ENCODE results near the gene KBTBD6.
"Not testable (repeated sequence)": the region's sequence is repeated elsewhere in the genome, so short reads cannot be mapped to it uniquely, and the experiment has no call there.

DNA sequence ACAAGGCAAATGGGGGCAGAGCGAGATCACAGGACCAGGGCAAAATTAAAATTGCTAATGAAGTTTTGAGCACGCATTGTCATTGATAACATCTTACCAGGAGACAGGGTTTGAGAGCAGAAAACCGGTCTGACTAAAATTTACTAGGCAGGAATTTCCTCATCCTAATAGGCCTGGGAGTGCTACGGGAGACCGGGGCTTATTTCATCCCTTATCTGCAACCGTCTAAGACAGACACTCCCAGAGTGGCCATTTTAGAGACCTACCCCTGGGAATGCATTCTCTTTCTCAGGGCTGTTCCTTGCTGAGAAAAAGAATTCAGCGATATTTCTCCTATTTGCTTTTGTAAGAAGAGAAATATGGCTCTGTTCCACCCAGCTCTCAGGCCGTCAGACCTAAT, 43.0 kb upstream of the KBTBD6 start:
- TF ChIP-seq, protein P1, sequence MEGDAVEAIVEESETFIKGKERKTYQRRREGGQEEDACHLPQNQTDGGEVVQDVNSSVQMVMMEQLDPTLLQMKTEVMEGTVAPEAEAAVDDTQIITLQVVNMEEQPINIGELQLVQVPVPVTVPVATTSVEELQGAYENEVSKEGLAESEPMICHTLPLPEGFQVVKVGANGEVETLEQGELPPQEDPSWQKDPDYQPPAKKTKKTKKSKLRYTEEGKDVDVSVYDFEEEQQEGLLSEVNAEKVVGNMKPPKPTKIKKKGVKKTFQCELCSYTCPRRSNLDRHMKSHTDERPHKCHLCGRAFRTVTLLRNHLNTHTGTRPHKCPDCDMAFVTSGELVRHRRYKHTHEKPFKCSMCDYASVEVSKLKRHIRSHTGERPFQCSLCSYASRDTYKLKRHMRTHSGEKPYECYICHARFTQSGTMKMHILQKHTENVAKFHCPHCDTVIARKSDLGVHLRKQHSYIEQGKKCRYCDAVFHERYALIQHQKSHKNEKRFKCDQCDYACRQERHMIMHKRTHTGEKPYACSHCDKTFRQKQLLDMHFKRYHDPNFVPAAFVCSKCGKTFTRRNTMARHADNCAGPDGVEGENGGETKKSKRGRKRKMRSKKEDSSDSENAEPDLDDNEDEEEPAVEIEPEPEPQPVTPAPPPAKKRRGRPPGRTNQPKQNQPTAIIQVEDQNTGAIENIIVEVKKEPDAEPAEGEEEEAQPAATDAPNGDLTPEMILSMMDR (conservative IDR thresholded peaks at IDR 0.05): not testable (repeated sequence)
- not testable (repeated sequence) for TF ChIP-seq ZFX (IDR thresholded peaks at IDR 0.05)
